GM12878 (cell line): Measurements from ENCODE around the gene ENTPD5. TPM values are rescaled to one million over a fixed set of nuclear protein-coding genes. Genes with fewer than 3 reads are reported as not detected.

Experiments
- ATAC-seq: fragments of 200-7000 bp; cut with Tn5 transposase; 3 replicates; pipeline ENCODE4 v1.9.1; 2020; ENCODE audit warnings: mild to moderate bottlenecking, moderate library complexity
- BruUV-seq: library from RNA; stranded (reverse); fragments of 400-500 nt; replicated peaks from 2 replicates; lab custom pipeline; 2021; lab: Mats Ljungman, UMichigan
- CTCF ChIA-PET: fragments of 300-600 bp; sonication (Branson Sonifier 250); formaldehyde crosslinking; extraction: SDS; loops from one replicate; lab custom pipeline; 2021; ENCODE audit warnings: inconsistent platforms; lab: Yijun Ruan, JAX
- POLR2A ChIA-PET: fragments of 350-600 bp; formaldehyde crosslinking; extraction: SDS; loops from one replicate; lab custom pipeline; 2021; ENCODE audit warnings: inconsistent platforms; lab: Charles Lee
- RAD21 ChIA-PET: fragments of 300-600 bp; sonication (Branson Sonifier 250); formaldehyde crosslinking; loops from one replicate; lab custom pipeline; 2023; ENCODE audit warnings: antibody characterized with exemption; ENCODE audit not compliant: unreplicated experiment; lab: Charles Lee
- SMC1A ChIA-PET: fragments of 300-600 bp; sonication (Branson Sonifier 250); formaldehyde crosslinking; loops from one replicate; lab custom pipeline; 2023; ENCODE audit not compliant: unreplicated experiment, uncharacterized antibody; lab: Charles Lee
- DNase-seq: peaks from one replicate; pipeline ENCODE4 v3.0.0-alpha.2; 2011; ENCODE audit warnings: low read depth, low spot score
- FAIRE-seq: peaks from 3 replicates; lab custom pipeline; 2011; peaks lifted over from hg19 to GRCh38; lab: Jason Lieb, UNC
- H2AFZ ChIP-seq: 2 replicates; pipeline ENCODE4 v1.6.0; 2011; ENCODE audit warnings: low read depth, low read length, control low read depth; ENCODE audit not compliant: control insufficient read depth
- H3K27ac ChIP-seq: 2 replicates; pipeline ENCODE4 v1.5.1; 2011; ENCODE audit warnings: control low read depth; ENCODE audit not compliant: control insufficient read depth, insufficient read depth
- H3K27me3 ChIP-seq, 2 experiments: replicated peaks in 1 of 2; 2 replicates each; pipeline versions ENCODE4 v1.6.0 to v1.6.1; 2011; ENCODE audit warnings: low read length in 1 of 2; ENCODE audit not compliant: control insufficient read depth in 2 of 2, insufficient read depth in 2 of 2
- H3K36me3 ChIP-seq, 2 experiments: 2 replicates each; pipeline ENCODE4 v1.5.1; 2011; ENCODE audit warnings: low read length in 1 of 2; ENCODE audit not compliant: control insufficient read depth in 2 of 2, insufficient read depth in 2 of 2
- H3K4me1 ChIP-seq: 2 replicates; pipeline ENCODE4 v1.6.1; 2011; ENCODE audit warnings: mild to moderate bottlenecking, low read length, moderate library complexity, mixed read lengths; ENCODE audit not compliant: control insufficient read depth, insufficient read depth
- H3K4me2 ChIP-seq: 2 replicates; pipeline ENCODE4 v1.6.0; 2011; ENCODE audit warnings: control low read depth; ENCODE audit not compliant: control insufficient read depth, insufficient read depth
- H3K4me3 ChIP-seq: fragments of 200-600 bp; sonication (generic); 2 replicates; pipeline ENCODE4 v1.5.1; 2016
- H3K79me2 ChIP-seq: 2 replicates; pipeline ENCODE4 v1.6.0; 2011; ENCODE audit warnings: low read length; ENCODE audit not compliant: control insufficient read depth, insufficient read depth
- H3K9ac ChIP-seq: 2 replicates; pipeline ENCODE4 v1.8.0; 2011; ENCODE audit warnings: low read length, control low read depth, mixed read lengths; ENCODE audit not compliant: control insufficient read depth, insufficient read depth
- H3K9me3 ChIP-seq: replicated peaks from 3 replicates; pipeline ENCODE4 v1.5.1; 2011; ENCODE audit warnings: mild to moderate bottlenecking, low read length; ENCODE audit not compliant: control insufficient read depth, insufficient read depth
- H4K20me1 ChIP-seq: 2 replicates; pipeline ENCODE4 v1.6.0; 2011; ENCODE audit not compliant: control insufficient read depth, insufficient read depth
- CTCF ChIP-seq, 3 experiments: IDR thresholded peaks in 2 of 3; conservative IDR thresholded peaks in 1 of 3; 2 replicates each; pipeline ENCODE4 v1.5.1; 2011; ENCODE audit warnings: low read depth in 3 of 3, low read length in 3 of 3, mild to moderate bottlenecking in 3 of 3, control low read depth in 2 of 3, moderate library complexity in 2 of 3, inconsistent platforms in 1 of 3, mixed read lengths in 1 of 3; ENCODE audit not compliant: control insufficient read depth in 2 of 3, insufficient read depth in 1 of 3; ENCODE audit errors: extremely low read depth in 1 of 3
- EP300 ChIP-seq, 2 experiments: fragments of 150-350 bp in 1 of 2; IDR thresholded peaks; 2 replicates each; pipeline ENCODE4 v1.6.1; 2011 to 2012; ENCODE audit warnings: low read depth in 2 of 2, low read length in 2 of 2, borderline replicate concordance in 1 of 2, improper control_type of control experiment in 1 of 2, inconsistent platforms in 1 of 2; ENCODE audit not compliant: control insufficient read depth in 1 of 2
- HDGF ChIP-seq: fragments of 450-650 bp; IDR thresholded peaks from 2 replicates; pipeline ENCODE4 v1.6.1; 2016; ENCODE audit warnings: antibody characterized with exemption
- HSF1 ChIP-seq: fragments of 150-350 bp; IDR thresholded peaks from 2 replicates; pipeline ENCODE4 v1.6.1; 2014; ENCODE audit warnings: mild to moderate bottlenecking, low read depth, low read length
- MXI1 ChIP-seq: fragments of 150-350 bp; IDR thresholded peaks from 2 replicates; pipeline ENCODE4 v1.6.1; 2011; ENCODE audit warnings: low read depth, mild to moderate bottlenecking, inconsistent platforms, low read length, improper control_type of control experiment
- NFIC ChIP-seq: IDR thresholded peaks from 2 replicates; pipeline ENCODE4 v1.6.1; 2012; ENCODE audit warnings: low read depth, mild to moderate bottlenecking, inconsistent platforms, low read length, moderate library complexity
- NKRF ChIP-seq: fragments of 450-650 bp; conservative IDR thresholded peaks from 2 replicates; pipeline ENCODE4 v1.6.1; 2017; ENCODE audit warnings: mild to moderate bottlenecking, moderate library complexity
- RAD21 ChIP-seq: IDR thresholded peaks from 2 replicates; pipeline ENCODE4 v1.6.1; 2011; ENCODE audit warnings: mild to moderate bottlenecking, low read depth, low read length, moderate library complexity; ENCODE audit not compliant: insufficient read depth
- RELB ChIP-seq: fragments of 450-650 bp; IDR thresholded peaks from 2 replicates; pipeline ENCODE4 v1.6.1; 2017; ENCODE audit warnings: low read depth, mild to moderate bottlenecking, moderate library complexity
- SREBF2 ChIP-seq: IDR thresholded peaks from 2 replicates; pipeline ENCODE4 v1.6.1; 2012; ENCODE audit warnings: mild to moderate bottlenecking, low read length
- TBL1XR1 ChIP-seq: IDR thresholded peaks from 2 replicates; pipeline ENCODE4 v1.6.1; 2012; ENCODE audit warnings: low read depth, low read length, improper control_type of control experiment
- TCF12 ChIP-seq: IDR thresholded peaks from 2 replicates; pipeline ENCODE4 v1.6.1; 2011; ENCODE audit warnings: low read depth, mild to moderate bottlenecking, low read length
- WGBS: methylation state at CpG from one replicate; pipeline ENCODE4 v1.1.6; 2016; ENCODE audit warnings: low lambda C conversion rate; ENCODE audit not compliant: insufficient replicate concordance, insufficient coverage; ENCODE audit errors: missing lambda C conversion rate; 5-methylcytosine and 5-hydroxymethylcytosine counted together
- in situ Hi-C: fragments of 300-500 bp; cut with MboI; formaldehyde crosslinking; loops from 9 replicates; pipeline ENCODE4 v1.14.3; 2018; ENCODE audit warnings: mixed read lengths
- intact Hi-C: fragments of 100-400 bp; cut with micrococcal nuclease; formaldehyde crosslinking; loops from one replicate; pipeline ENCODE4 v1.14.2; 2022; ENCODE audit not compliant: unreplicated experiment
- polyA plus RNA-seq, 11 experiments: library from polyadenylated mRNA; depleted of rRNA in 4 of 11; unstranded in 6 of 11; stranded (reverse) in 5 of 11; fragments of >200 nt; fragmentation: Nextera tagmentation in 4 of 11; fragmentation: Illumina TruSeq in 1 of 11; extraction: Ambion mirVana in 4 of 11; extraction: Trizol in 1 of 11; gene quantifications; 1 replicate in 1 of 11; 2 replicates in 10 of 11; pipeline versions ENCODE4 v1.2.1 to v1.2.3, GENCODE V29; 2011 to 2016; ENCODE audit warnings: inconsistent platforms in 2 of 11, missing spikeins in 2 of 11, low read depth in 1 of 11
- total RNA-seq, 4 experiments: library from RNA; depleted of rRNA in 3 of 4; stranded (reverse); fragments of >200 nt in 3 of 4; fragmentation: Illumina TruSeq in 1 of 4; extraction: Trizol in 1 of 4; gene quantifications; 2 replicates each; pipeline versions ENCODE4 v1.2.1 to v1.2.3, GENCODE V29; 2013 to 2021

ENTPD5 gene
- total and polyA plus RNA-seq, 10 of the 15 experiments (the other 5 are each of a cell fraction or from before 2014, with no cell fraction given): 2.4 to 9.9 (median 7.6) TPM

GRCh38 chr14:73937012-73937411 is 82.1 kb downstream of the ENTPD5 start:
- BruUV-seq: no TSS peak
- Histone ChIP-seq H3K4me1 (no peaks in the 10 kb centered on the region), H3K9ac (no peak overlapping the region), H3K36me3 (peaks cover 3 to 7% of the 10 kb centered on the region in 2 experiments; a peak in 3 of 4 replicates)
- TF ChIP-seq EP300 (IDR thresholded peaks at IDR 0.05; ENCODE audit: borderline replicate concordance in 1 of 2, control insufficient read depth in 1 of 2, low read depth in 2 of 2, low read length in 2 of 2): no peak
- TF ChIP-seq MXI1: no peak
- TF ChIP-seq RAD21: no peak
- TF ChIP-seq HDGF: no peak
- TF ChIP-seq RELB: no peak
- TF ChIP-seq TBL1XR1: no peak
- TF ChIP-seq SREBF2: no peak
- TF ChIP-seq NKRF: no peak
- TF ChIP-seq NFIC: no peak
- no peak for TF ChIP-seq TCF12
- TF ChIP-seq CTCF (IDR thresholded peaks at IDR 0.05 in 2 of 3, conservative IDR thresholded peaks at IDR 0.05 in 1 of 3; ENCODE audit: control insufficient read depth in 2 of 3, extremely low read depth in 1 of 3, insufficient read depth in 1 of 3, low read depth in 3 of 3, low read length in 3 of 3): no peak
- TF ChIP-seq HSF1: no peak
- TF ChIP-seq, all 136 proteins: peak for 0
- Histone ChIP-seq H2AFZ (no peak overlapping the region), H3K27ac (no peak overlapping the region), H4K20me1 (no peaks in the 10 kb centered on the region), H3K4me2 (no peak overlapping the region), H3K79me2 (no peaks in the 10 kb centered on the region), H3K9me3 (no peaks in the 10 kb centered on the region), H3K27me3 (no peaks in the 10 kb centered on the region), H3K4me3 (no peak overlapping the region)
- RAD21 ChIA-PET: no interaction called here
- 97% methylated on average over 2 of the region's 2 CpGs for WGBS
- in situ Hi-C loops (no loop called here), intact Hi-C loops (no loop called here)
- SMC1A ChIA-PET: interaction anchor here (1.1 to 1.4 kb wide), 2 partner anchors 10 to 33 kb away, joined by 3 to 4 read pairs; no protein-coding TSS in a partner anchor
- CTCF ChIA-PET: no interaction called here
- ATAC-seq: no peak
- no peak for FAIRE-seq
- POLR2A ChIA-PET: no interaction called here
- no peak for DNase-seq
